Cardiac muscle cell (in vitro differentiated cells and primary cell): ENCODE measurements around the gene FOXN3. TPM values are rescaled to one million over a fixed set of nuclear protein-coding genes. Genes with fewer than 3 reads are reported as not detected.

ENCODE experiments used
- DNase-seq, 2 donors: peaks; one replicate each; pipeline versions ENCODE4 v3.0.0 to v3.0.0-alpha.2; 2010 to 2017; ENCODE audit warnings: low read depth in 1 of 2, low spot score in 1 of 2
- H3K27ac ChIP-seq: fragments of 200-600 bp; sonication (generic); 2 replicates; pipeline ENCODE4 v1.5.1; 2016
- H3K27me3 ChIP-seq: fragments of 200-600 bp; sonication (generic); 2 replicates; pipeline ENCODE4 v1.6.0; 2016; ENCODE audit warnings: control low read depth
- H3K36me3 ChIP-seq: fragments of 200-600 bp; sonication (generic); 2 replicates; pipeline ENCODE4 v1.5.1; 2016; ENCODE audit warnings: control low read depth
- H3K4me1 ChIP-seq: fragments of 200-600 bp; sonication (generic); 2 replicates; pipeline ENCODE4 v1.8.1; 2017; ENCODE audit warnings: low read depth, mild to moderate bottlenecking, mixed run types
- H3K4me3 ChIP-seq: fragments of 200-600 bp; sonication (generic); 2 replicates; pipeline ENCODE4 v1.5.1; 2016; ENCODE audit warnings: mild to moderate bottlenecking
- H3K9me3 ChIP-seq: fragments of 200-600 bp; sonication (generic); 2 replicates; pipeline ENCODE4 v1.5.1; 2017; ENCODE audit warnings: low read depth, mild to moderate bottlenecking, control low read depth
- CTCF ChIP-seq: IDR thresholded peaks from 2 replicates; pipeline ENCODE4 v1.5.1; 2012; ENCODE audit warnings: low read depth, mild to moderate bottlenecking, low read length
- polyA plus RNA-seq: library from polyadenylated mRNA; unstranded; fragments of >200 nt; fragmentation: Nextera tagmentation; extraction: Ambion mirVana; gene quantifications from 2 replicates; pipeline ENCODE4 v1.2.1, GENCODE V29; 2016
- total RNA-seq: library from RNA; depleted of rRNA; stranded (reverse); fragments of >200 nt; gene quantifications from 2 replicates; pipeline ENCODE4 v1.2.3, GENCODE V29; 2016

Gene FOXN3
- total and polyA plus RNA-seq, 2 experiments from 2014 or later, result 43.8 to 74.8 TPM

GRCh38 chr14:89256951-89257350 lies 160.1 kb downstream of the FOXN3 start:
- Histone ChIP-seq H3K27me3 (no peaks in the 10 kb centered on the region), H3K4me3 (no peak overlapping the region), H3K36me3 (no peaks in the 10 kb centered on the region), H3K27ac (no peak overlapping the region), H3K4me1 (no peaks in the 10 kb centered on the region), H3K9me3 (no peaks in the 10 kb centered on the region)
- TF ChIP-seq CTCF, result no peak
- no peak for DNase-seq

GRCh38 chr14:89256283-89256682 lies 160.8 kb downstream of the FOXN3 start:
- Histone ChIP-seq H3K4me1 (no peaks in the 10 kb centered on the region), H3K4me3 (no peak overlapping the region), H3K27me3 (no peaks in the 10 kb centered on the region), H3K9me3 (no peaks in the 10 kb centered on the region), H3K27ac (no peak overlapping the region), H3K36me3 (no peaks in the 10 kb centered on the region)
- no peak for DNase-seq
- no peak for TF ChIP-seq CTCF

- TF ChIP-seq CTCF, result no peak
These were observed 161.2 kb downstream of the FOXN3 start for GRCh38 chr14:89255852-89256251.

GRCh38 chr14:89255012-89255411 lies 162.0 kb downstream of the FOXN3 start:
- H3K4me1 ChIP-seq, result no peaks in the 10 kb centered on the region
- no peaks in the 10 kb centered on the region for H3K36me3 ChIP-seq
- no peaks in the 10 kb centered on the region for H3K9me3 ChIP-seq
- no peaks in the 10 kb centered on the region for H3K27me3 ChIP-seq
- no peak for TF ChIP-seq CTCF
- DNase-seq, result no peak
- no peak overlapping the region for H3K27ac ChIP-seq
- H3K4me3 ChIP-seq, result no peak overlapping the region

More at GRCh38 chr14:89255852-89256251, 161.2 kb downstream of the FOXN3 start:
- Histone ChIP-seq H3K27me3 (no peaks in the 10 kb centered on the region), H3K27ac (no peak overlapping the region), H3K4me1 (no peaks in the 10 kb centered on the region), H3K9me3 (no peaks in the 10 kb centered on the region), H3K4me3 (no peak overlapping the region), H3K36me3 (no peaks in the 10 kb centered on the region)
- no peak for DNase-seq

GRCh38 chr14:89254166-89254909 lies 162.7 kb downstream of the FOXN3 start:
- no peak for TF ChIP-seq CTCF
- no peak overlapping the region for H3K27ac ChIP-seq
- H3K4me3 ChIP-seq, result no peak overlapping the region
- no peaks in the 10 kb centered on the region for H3K4me1 ChIP-seq
- no peaks in the 10 kb centered on the region for H3K27me3 ChIP-seq
- no peaks in the 10 kb centered on the region for H3K9me3 ChIP-seq
- H3K36me3 ChIP-seq, result no peaks in the 10 kb centered on the region
- no peak for DNase-seq
